ENCODE data around the gene GTPBP8. TPM values are rescaled to one million over a fixed set of nuclear protein-coding genes. Genes with fewer than 3 reads are reported as not detected.
A peak's percentile ranks its signal among the peaks of the same experiment; 100 is the strongest.
"Not testable (repeated sequence)": the region's sequence is repeated elsewhere in the genome, so short reads cannot be mapped to it uniquely, and the experiment has no call there.

Gene GTPBP8
- polyA plus RNA-seq, 5 donors, result 15.1 to 26.3 (median 22.0) TPM

- DNase-seq, result no peak
These were observed 3.0 kb upstream of the GTPBP8 start for GRCh38 chr3:112987710-112988334.

- no peak for DNase-seq
These were observed 5.0 kb downstream of the GTPBP8 start for GRCh38 chr3:112995800-112996199.

- DNase-seq, result no peak
These were observed 9.9 kb downstream of the GTPBP8 start for GRCh38 chr3:113000691-113001090.

GRCh38 chr3:113002037-113002436, 11.3 kb downstream of the GTPBP8 start:
- no peak for DNase-seq

- no peak for DNase-seq
These were observed 11.9 kb downstream of the GTPBP8 start for GRCh38 chr3:113002679-113003078.

GRCh38 chr3:113005611-113006010, 14.8 kb downstream of the GTPBP8 start:
- DNase-seq, result no peak

- DNase-seq, result no peak
These were observed 15.7 kb downstream of the GTPBP8 start for GRCh38 chr3:113006359-113007056.

- DNase-seq, result no peak
These were observed 17.3 kb downstream of the GTPBP8 start for GRCh38 chr3:113008117-113008516.

- no peak for DNase-seq
These were observed 22.8 kb downstream of the GTPBP8 start for GRCh38 chr3:113013593-113013992.

- peak in 1 of 2 donors; percentile 23 for DNase-seq
These were observed 27.9 kb downstream of the GTPBP8 start for GRCh38 chr3:113018536-113019181.

GRCh38 chr3:113019182-113020137, 28.7 kb downstream of the GTPBP8 start:
- peak; percentile 91 to 93 for DNase-seq

GRCh38 chr3:113021471-113021870, 30.7 kb downstream of the GTPBP8 start:
- no peak for DNase-seq

- DNase-seq, result no peak
These were observed 43.2 kb downstream of the GTPBP8 start for GRCh38 chr3:113034011-113034410.

GRCh38 chr3:113035387-113035982, 44.7 kb downstream of the GTPBP8 start:
- peak in 1 of 2 donors; percentile 13 for DNase-seq

- no peak for DNase-seq
These were observed 47.5 kb downstream of the GTPBP8 start for GRCh38 chr3:113038328-113038727.

GRCh38 chr3:113039546-113039945, 48.8 kb downstream of the GTPBP8 start:
- DNase-seq, result no peak

- DNase-seq, result no peak
These were observed 49.4 kb downstream of the GTPBP8 start for GRCh38 chr3:113040231-113040630.

- DNase-seq, result no peak
These were observed 52.9 kb downstream of the GTPBP8 start for GRCh38 chr3:113043686-113044085.

- not testable (repeated sequence) for DNase-seq
These were observed 55.6 kb downstream of the GTPBP8 start for GRCh38 chr3:113046186-113046965.

GRCh38 chr3:113051302-113051711, 60.5 kb downstream of the GTPBP8 start:
- DNase-seq, result peak; percentile 67 to 82

Measured in right lung (tissue), 5 donors.